HuH-7 (cell line): ENCODE measurements around the gene GRPR.
"Not testable (repeated sequence)": the region's sequence is repeated elsewhere in the genome, so short reads cannot be mapped to it uniquely, and the experiment has no call there.

Experiments used
- DNase-seq: peaks from one replicate; pipeline ENCODE4 v3.0.0; 2011; ENCODE audit warnings: low spot score

GRPR gene

DNA sequence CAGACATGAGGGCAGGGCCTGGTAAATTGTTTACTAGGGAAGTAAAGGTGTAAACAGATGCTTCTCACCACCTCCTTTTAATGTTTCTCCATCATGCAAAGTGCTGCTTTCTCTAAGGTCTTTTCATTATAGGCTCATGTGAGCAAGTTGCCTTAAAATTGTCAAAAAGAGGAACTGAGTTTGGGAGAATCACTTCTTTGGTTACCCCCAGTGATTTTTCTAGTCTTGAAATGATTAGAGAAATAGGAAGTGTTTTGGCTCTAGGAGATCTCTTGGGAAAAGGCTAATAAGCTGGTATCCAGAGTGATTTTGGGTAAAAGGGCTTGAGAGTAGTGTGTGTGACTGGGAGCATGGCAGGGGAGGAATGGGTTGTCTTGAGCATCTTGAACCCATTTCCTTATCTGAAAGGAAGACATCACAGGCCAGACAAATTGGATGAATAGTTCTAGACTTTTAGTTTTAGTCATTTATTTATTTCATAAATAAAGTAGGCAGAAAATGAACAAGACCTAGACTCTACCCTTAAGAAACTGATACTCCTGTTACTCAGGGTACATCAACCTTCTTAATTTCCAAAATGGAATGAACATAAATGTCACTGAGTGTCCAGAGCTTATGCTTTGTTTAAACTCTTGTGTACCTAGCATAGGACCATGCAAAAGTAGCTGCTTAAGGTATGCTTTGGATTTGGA is 14.2 kb downstream of the GRPR start:
- DNase-seq, result no peak

DNA sequence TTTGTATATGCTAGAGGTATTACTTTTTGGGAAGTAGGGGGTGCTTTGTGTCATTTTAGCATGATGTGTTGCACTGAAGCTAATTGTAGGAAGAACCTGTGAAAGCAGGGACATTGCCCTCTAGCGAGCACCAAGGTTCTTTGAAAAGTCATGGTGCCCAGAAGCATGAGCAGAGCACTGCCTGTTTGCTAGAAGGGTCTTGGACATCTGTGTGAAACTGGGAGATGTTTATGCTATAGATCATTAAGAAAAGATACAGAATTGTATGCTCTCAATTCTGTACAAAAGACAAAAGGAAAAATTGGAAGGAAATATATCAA is 14.7 kb downstream of the GRPR start:
- no peak for DNase-seq

DNA sequence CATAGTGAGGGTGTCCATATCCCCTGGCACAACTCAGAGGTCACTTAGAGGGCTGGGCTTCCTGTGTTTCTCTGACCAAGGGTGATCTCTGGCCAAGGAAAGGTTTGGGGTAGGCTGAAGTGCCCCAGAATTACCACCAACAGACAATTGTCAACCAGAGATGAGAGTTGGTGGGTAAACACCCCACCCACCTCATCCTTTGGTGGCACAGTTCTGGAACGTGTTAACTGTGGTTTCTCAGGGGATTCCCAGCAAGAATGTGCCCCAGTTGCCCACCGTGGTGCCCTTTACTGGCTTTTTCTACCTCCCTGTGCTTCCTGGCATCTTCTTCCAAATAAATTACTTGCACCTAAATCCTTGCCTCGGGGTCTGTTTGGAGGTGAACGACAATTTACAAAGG is 17.1 kb downstream of the GRPR start:
- no peak for DNase-seq

DNA sequence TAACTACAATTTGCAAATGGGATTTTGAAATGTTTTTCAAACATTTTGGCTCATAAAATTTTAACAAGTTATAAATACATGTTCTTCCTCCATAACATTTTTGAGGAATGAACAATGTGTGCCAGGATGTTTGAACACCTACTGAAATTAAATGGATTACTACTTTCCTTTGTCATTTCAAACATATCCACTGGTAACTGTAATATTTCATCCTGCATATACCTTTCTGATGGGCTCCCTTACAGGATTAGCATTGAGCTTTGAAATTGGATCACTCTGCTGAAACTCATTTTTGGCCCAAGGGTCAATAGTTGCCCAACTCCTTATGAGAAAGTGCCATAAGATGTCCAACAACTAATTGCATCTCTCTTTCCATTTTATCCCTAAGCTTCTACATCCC is 17.6 kb downstream of the GRPR start:
- no peak for DNase-seq

DNA sequence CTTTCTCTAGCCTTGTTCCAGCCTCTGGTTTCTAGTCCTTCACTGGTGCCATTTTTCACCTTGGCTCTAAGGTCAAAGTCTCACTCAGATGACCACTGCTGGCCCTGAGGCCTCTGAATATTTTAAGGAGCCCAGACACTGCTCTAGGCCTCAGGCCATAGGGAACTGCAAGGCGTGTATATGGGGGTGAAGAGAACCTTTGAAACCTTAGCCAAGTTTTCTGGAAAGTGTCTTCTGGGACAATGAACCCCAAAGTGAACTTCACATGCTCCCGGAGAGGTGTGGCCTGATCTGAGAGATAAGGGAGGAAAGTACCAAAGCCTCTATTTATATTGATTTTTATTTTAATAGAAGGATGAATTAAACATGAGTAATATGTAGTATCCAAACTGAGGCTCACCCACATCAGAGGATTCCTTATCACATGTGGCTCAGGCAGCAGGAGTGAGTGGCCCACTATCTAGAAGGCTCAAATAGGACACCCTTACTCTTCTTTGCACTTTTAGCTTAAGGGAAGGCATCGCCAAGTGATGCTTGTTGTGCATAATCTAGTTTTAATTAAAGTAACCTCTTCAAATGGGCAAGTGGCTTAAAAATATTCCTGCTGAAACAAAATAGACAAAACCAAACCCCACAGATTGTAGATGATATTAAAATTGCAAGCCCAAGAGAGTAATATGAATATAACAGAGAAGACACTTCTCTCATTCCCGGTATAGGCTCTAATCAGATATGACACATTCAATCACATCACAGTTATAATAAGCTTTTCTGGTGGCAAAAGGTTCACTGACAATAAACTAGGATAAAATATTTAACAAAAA is 18.3 kb downstream of the GRPR start:
- DNase-seq, result no peak

DNA sequence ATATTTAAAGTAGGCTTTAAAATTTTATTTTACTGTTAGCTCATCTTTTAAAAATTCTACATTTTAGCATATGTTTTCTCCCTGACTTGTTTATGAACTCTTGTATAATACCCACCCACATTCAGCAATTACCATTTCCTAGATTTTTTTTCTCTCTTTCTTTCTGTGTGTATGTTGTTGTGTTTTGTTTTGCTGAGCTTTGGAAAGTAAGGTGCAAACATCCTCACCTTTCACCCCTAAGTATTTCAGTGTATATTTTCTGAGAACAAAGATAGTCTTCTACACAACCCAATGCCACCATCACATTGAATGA is 18.8 kb downstream of the GRPR start:
- DNase-seq, result no peak

DNA sequence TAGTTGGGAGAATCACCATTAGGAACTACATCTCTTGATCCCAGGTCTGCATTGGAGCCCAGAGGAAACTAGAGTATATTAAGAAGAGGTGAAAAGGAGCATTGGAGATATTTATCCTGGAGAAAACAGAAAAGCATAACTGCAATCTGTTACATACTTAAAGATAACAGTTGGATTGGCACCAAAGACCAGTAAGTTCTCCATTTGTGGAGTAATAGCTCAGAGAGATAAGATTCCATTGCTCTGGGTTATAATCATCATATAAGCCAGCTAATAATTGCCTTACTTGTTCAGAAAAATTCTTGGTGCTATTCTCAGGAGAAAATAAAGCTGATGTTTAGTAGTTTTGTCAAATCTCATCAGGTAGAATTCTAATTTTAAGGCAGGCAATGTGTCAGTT is 20.6 kb downstream of the GRPR start:
- no peak for DNase-seq

DNA sequence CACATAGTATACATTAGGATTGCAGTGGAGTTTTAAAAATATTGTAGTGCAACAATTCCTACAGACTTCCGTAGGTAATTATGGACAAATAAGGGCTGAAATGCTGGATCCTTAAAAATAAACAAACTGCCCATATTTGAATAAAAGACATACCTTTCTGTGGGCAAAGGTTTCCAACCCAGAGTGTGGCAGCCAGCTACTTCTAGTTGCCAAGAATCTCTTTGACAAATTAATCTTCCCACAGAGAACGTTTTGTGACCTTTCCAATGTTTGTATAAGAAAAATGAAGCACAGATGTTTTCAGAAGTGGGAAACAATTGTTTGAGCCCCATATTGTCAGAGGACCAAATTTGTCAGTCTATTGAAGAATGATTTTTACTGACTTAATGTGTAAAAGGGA is 21.1 kb downstream of the GRPR start:
- no peak for DNase-seq

DNA sequence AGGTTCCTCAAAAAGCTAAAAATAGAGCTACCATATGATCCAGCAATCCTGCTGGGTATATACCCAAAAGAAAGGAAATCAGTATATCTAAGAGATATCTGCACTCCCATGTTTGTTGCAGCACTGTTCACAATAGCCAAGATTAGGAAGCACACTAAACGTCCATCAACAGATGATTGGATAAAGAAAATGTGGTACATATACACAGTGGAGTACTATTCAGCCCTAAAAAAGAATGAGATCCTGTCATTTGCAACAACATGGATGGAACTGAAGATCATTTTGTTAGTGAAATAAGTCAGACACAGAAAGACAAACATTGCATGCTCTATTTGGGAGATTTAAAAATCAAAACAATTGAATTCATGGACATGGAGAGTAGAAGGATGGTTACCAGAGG is 21.7 kb downstream of the GRPR start:
- not testable (repeated sequence) for DNase-seq

DNA sequence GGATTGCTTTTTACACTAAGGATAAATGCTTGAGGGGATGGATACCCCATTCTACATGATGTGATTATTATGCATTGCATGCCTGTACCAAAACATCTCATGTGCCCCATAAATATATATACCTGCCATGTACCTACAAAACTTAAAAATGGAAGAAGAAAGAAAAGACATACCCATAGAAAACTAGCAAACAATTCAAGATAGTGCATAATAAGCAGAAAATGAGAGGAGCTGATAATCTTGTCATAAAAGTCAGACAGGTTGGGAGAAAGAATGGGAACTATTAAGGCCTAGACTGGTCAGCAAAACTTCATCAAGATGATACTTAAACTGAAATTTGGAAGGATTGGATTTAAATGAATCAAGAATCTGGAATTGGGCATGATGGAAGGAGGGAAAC is 22.3 kb downstream of the GRPR start:
- DNase-seq, result no peak

DNA sequence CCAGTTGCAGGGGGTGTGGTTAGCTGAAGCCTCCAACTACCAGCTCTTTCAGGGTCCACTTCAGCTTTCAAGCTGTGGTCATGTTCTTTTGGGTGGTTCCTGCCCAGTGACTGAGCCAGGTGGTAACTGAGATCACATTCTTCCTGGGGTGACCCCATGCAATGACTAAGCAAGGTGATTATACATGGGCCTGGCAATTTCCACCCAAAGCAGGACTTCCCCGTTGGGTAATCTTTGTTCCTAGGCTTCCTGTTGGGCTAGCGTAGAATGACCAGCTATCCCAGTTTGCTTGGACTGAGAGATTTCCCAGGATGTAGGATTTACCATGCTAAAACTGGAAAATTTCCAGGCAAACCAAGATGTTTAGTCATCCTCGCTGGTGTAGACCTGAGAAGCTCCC is 25.5 kb downstream of the GRPR start:
- DNase-seq, result no peak

DNA sequence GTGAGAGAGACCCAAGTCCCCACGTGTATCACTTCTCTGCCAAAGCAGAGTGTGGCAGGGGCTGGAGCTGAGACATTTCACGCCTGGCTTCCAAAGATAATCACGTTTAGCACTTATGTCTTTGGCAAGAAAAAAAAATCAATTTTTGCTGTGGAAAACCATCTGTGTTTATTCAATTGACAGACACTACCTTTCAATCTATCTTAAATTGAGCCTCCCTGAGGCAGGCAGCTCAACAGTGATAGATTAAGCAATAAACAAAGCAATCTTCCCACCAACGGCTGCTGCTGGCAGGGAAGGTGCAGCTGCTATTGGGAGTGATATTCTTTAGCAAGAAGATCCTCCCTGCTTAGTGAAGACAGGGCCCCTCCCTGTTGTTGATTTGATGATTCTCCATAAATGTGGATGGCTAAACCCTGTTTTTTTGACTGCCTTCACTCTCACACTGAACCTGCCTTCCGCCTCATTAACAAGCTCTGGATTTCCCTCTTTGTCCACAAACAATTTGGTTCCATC is 32.3 kb downstream of the GRPR start:
- no peak for DNase-seq

DNA sequence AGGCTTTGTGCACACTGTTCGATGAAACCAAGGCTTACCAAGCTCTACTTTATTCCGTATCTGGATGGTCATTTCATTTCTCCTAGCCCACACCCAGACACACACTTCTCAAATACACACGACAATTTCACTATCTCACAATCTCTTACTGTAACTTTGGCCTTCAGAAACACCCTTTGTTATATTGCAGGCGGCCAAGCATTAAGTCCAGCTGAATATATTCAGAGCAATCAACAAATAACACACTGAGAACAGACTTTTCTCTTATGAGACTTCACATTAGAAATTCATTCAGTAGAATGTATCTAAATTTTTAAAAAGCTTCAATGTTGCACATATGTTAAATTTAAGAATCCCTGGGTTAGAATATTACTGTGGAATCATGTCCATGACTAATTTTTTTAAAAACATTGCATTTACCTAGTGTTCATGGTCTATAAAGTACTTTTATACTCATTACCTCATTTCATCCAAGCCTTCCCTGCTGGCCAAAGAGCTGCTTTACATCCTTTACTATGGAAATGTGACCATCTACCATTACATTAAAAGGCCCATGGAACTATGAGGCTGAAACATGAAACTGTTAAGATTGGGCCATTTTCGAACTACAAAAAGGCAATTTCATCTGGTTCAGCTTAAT is 33.4 kb downstream of the GRPR start:
- DNase-seq, result no peak

DNA sequence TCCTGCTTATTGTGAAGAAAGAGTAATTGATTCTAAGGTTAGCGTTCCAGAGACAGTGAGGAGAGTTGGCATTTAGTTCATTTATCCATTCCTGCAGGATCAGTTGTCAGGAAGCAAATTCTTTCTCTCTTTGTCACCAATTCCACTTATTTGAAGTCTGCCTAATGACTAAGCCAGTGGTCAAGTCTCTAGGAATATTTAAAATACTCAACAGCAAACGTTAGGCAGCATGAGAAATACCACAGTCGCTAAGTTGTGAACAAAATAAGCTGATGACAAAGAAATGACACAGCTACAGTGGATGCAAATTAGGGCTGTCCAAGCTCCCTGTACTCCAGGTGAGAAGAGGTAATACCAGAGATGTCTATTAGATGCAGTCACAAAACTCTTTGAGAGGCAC is 37.4 kb downstream of the GRPR start:
- DNase-seq, result no peak

DNA sequence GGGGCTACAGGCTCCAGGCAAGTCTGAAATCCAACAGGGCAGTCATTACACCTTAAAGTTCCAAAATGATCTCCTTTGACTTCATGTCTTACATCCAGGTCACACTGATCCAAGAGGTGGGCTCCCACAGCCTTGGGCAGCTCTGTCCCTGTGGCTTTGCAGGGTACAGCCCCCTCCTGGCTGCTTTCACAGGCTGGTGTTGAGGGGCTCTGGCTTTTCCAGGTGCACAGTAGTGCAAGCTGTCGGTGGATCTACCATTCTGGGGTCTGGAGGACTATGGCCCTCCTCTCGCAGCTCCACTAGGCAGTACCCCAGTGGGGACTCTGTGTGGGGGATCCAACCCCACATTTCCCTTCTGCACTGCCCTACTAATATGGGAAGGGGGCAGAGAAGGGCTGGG is 37.8 kb downstream of the GRPR start:
- DNase-seq, result not testable (repeated sequence)

DNA sequence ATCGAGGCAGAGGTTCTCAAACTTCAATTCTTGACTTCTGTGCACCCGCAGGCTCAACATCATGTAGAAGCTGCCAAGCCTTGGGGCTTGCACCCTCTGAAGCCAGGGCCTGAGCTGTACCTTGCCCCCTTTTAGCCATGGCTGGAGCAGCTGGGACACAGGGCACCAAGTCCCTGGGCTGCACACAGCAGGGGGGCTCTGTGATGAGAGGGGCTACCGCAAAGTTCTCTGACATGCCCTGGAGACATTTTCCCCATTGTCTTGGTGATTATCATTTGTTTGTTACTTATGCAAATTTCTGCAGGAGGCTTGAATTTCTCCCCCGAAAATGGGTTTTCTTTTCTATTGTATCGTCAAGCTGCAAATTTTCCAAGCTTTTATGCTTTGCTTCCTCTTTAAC is 39.0 kb downstream of the GRPR start:
- no peak for DNase-seq

DNA sequence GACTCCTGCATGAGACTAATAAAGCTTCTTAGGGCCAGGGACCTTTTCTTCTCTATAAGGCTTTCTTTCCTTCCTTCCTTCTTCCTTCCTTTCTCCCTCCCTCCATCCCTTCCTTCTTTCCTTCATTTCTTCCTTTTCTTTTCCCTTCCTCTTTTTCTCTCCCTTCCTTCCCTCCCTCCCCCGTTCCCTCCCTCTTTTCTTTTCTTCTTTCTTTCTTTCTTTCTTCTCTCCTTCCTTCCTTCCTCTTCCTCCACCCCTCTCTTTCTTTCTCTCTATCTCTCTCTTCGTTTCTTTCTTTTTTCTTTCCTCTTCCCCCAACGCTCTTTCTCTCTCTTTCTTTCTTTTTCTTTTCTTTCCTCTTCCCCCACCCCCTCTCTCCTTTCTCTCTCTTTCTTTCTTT is 41.4 kb downstream of the GRPR start:
- DNase-seq, result no peak

DNA sequence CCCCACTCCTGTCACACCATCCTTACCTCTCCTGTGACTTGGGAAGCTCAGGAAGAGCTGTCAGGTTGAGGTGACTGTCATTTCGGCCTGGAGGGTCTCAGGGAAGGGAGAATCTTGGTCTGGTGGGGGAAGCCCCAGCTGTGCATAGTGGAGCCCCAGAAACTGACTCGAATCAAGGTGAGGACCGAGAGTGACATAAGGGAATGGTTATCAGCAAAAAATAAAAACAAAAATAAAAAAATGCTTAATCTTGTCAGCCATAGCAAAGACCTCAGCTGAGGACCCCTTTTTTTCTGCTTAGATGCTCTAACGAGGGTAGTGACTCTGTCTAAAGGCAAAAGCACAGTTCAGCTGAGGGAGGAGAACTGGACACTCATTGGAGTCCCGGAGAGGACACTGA is 43.8 kb downstream of the GRPR start, which contains the start of gene MAGEB17:
MAGEB17 (plus strand) TSS at position 301 of the 400 bp plus-strand sequence. CDS start 2,902 bp downstream, outside the sequence.
- DNase-seq, result no peak

DNA sequence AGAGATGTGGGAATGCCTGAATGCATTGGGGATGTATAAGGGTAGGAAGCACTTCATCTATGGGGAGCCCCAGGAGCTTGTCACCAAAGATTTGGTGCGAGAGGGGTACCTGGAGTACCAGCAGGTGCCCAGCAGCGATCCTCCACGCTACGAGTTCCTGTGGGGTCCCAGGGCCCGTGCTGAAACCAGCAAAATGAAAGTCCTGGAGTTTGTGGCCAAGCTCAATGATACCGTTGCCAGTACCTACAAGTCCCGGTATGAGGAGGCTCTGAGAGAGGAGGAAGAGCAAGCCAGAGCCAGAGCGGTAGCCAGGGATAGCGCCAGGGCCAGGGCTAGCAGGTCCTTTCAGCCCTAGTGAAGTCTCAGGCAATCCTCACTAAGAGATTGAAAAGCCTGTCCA is 47.7 kb downstream of the GRPR start:
- DNase-seq, result no peak

DNA sequence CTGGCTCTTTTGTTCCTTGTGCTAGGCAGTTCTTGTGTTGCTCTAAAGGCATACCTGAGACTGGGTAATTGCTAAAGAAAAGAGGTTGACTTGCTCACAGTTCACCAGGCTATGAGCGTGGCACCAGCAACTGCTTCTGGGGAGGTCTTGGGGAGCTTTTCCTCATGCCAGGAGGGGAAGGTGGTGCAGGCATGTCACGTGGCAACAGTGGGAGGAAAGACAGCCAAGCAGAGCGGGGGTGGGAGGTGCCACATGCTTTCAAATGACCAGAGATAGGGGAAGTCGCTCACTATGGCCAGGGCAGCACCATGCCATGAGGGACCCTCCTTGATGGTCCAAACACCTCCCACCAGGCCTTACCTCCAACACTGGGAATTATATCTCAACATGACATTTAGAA is 48.6 kb downstream of the GRPR start:
- DNase-seq, result no peak

DNA sequence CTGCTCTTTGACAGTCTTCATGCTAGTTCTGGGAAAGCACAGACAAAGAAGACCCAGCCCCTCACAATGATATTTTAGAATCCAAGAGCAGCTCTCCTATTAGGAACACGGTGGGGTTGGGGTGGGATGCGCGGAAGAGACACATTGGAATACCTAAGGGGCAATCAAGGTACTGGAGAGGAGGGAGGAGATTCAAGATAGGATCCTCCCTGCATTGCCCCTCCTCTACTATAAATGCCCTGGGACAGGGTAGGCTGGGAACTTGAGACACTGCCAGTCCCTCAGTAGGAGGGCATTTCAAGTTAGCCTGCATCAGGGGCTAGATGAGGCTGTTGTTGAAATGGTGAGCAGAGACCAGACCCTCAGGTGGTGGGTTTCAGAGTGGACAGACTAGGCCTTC is 49.0 kb downstream of the GRPR start:
- DNase-seq, result no peak

DNA sequence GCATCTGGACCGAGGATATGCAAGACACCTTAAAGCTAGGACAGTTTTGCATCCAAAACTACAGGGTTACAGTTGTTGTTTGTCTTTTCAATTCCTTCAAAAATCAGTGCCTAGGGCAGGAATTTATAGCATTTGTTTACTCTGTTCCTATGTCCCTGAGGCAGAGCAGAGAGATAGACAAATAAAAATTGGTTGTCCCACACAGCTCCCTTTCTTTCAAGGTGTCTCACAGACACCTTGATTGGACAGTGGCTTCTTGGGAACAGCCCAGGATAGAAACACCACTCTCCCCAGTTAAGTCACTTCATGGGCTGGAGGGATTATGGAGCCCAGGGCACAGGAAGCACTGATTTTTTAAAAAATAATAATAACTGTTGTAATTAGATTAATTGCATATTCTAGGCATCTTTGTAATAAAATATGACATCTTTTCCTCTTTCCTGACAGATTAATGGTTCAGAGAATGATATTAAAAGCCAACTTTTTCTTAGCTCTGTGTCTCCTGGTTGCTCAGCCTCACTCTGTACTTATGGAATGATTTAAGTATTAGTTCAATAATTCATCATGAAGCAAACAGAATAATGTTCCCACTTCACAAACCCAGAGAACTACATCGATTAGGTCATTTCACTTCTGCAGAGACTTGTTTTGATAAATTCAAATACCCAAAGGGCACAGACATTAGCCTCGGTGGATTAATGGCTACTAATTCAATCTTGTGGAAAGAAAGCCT is 52.1 kb downstream of the GRPR start:
- DNase-seq, result no peak

DNA sequence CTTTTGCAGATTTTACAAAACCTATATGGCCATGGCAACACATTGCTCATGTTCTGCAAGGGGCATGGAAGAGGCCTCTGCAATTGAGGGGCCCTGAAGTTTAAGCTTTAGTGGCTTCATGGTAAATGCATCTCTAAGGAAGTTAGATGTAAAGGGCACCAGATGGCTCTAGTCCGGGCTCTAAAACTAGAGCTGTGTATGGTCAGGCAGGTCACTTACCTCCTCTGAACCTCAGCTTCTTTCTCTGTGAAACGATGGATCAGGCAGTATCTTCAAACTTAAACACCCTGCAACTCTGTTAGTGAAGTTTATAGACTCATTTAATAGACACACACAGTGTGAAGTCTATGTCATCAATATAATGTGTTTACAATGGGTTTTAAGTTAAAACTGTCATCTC is 53.9 kb downstream of the GRPR start:
- no peak for DNase-seq
